Activated CD4-positive, alpha-beta T cell treated with anti-CD3 and anti-CD28 coated beads, Interleukin-2, Interleukin-4, amounts not matched to agents 100 ng/mL and 50 ng/mL, durations not matched to agents 16 hours and 8 hours (primary cell): ENCODE data around the gene TM6SF1.
"Not testable (repeated sequence)": the region's sequence is repeated elsewhere in the genome, so short reads cannot be mapped to it uniquely, and the experiment has no call there.

ENCODE experiments used
- DNase-seq: peaks from one replicate; pipeline ENCODE4 v3.0.0-alpha.2; 2020; ENCODE audit warnings: low spot score

Gene TM6SF1

GRCh38 chr15:83088876-83089275 is 18.6 kb upstream of the TM6SF1 start:
- no peak for DNase-seq

DNA sequence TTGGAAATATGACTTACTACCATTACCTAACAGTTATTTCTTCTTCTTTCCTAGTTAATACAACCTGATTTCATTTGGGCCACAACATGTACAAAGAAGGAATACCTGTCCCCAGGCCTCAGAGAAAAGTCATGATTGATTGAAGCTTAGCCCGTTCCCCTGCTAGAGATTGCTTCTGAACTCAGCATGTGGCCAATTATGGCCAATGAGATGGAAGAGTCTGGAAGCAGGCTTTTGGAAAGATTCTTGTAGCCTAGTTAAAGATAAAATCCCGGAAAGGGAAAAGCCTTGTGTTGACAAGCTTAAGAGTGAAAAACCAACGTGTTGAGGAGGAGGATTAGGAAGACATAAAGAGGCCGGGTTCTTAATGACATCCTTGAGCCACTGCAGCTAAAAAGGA is 17.0 kb upstream of the TM6SF1 start:
- DNase-seq, result no peak

DNA sequence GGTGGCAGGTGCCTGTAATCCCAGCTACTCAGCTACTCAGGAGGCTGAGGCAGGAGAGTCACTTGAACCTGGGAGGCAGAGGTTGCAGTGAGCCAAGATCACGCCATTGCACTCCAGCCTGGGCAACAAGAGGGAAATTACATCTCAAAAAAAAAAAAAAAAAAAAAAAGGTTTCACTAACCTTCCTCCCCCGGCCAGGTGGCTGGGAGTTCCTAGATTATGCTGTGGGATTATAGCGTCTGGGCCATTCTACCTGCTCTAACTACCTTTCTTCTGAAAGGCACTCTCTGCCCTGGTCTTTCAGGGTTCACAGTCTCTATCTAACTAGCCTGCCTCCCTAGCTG is 15.5 kb upstream of the TM6SF1 start:
- not testable (repeated sequence) for DNase-seq

- no peak for DNase-seq
Observed at GRCh38 chr15:83092309-83092976, 15.0 kb upstream of the TM6SF1 start.

DNA sequence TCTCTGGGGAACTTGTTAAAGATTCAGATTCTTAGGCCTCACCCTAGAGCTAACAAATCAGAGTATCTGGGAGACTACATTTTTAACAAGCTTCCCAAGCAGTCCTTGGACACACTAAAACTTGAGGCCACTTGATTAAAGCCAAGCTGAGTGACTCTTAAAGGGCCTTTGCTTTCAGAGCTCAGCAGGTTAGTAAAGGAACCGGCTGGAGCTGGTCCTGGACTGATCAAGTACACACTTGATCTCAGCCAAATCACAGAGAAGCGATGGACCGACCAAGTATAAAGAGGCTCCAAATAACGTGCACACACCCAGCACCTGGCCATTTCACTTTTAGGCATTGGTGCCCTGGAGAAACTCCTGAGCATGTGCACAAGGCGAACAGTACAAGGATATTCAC is 12.9 kb upstream of the TM6SF1 start:
- DNase-seq, result no peak

GRCh38 chr15:83098079-83098478 is 9.4 kb upstream of the TM6SF1 start:
- DNase-seq, result no peak

- DNase-seq, result no peak
Observed at GRCh38 chr15:83099290-83099689, 8.2 kb upstream of the TM6SF1 start.

GRCh38 chr15:83100097-83100646 is 7.3 kb upstream of the TM6SF1 start:
- DNase-seq, result no peak

GRCh38 chr15:83102346-83102745 is 5.1 kb upstream of the TM6SF1 start:
- DNase-seq, result no peak

DNA sequence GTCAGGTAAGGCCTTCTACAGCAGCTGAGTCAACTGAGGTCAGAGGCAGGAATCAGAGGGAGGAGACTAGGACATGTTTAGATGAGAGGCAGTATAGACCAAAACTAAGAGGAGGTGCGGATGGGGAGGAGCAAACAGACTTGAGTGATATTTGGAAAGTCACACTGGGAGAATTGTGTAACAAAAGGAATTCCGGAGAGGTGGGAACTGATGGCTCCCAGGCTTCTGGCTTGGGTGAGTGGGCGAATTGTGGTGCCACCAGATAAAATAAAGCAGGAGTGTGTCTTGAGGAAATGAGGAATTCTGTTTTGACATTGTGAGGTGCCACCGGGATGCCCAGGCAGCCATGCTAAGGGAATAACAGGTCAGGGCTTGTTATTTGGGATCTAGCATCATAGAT is 3.3 kb upstream of the TM6SF1 start:
- no peak for DNase-seq

- DNase-seq, result no peak
Observed at GRCh38 chr15:83105440-83105839, 2.0 kb upstream of the TM6SF1 start.

DNA sequence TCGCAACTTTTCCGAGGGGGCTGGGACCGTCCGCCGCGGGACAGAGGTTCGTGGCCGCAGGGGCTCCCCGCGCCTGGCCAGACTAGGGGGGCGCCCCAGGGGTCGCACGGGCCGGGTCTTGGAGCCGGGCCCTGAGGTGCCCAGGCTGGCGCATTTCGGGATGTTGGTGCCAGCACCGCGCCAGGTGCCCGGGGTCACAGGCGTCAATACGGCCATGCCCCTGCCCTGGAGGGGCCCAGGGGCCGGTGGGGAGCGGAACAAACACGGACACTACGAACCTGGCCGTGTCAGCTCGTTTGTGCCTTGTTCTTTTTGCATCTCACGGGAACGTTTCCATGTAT is 366 bp downstream of the TM6SF1 start:
- no peak for DNase-seq

- DNase-seq, result peak; percentile 38
Observed at GRCh38 chr15:83108266-83109219, 1.1 kb downstream of the TM6SF1 start.

DNA sequence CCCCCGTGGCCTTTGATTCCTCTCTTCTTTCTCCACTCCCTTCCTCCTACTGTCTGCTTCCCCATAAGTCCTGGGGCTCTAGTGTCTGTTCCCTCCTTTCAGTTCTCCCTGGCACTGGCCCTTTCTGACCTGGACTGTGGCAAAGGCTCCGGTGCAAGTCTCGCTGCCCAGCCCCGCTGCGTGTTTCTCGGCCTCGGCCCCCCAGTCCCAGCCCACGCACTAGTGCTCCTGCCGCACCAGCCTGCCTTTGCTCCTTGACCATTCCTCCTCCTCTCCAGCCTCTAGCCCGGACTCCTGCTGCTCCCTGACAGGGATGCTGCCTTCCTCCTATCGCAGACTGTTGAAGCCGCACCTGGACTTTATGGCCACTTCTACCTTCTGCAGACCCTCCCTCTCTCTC is 2.1 kb downstream of the TM6SF1 start:
- DNase-seq, result no peak

GRCh38 chr15:83110381-83110780 is 2.9 kb downstream of the TM6SF1 start:
- DNase-seq, result no peak

GRCh38 chr15:83111149-83111548 is 3.7 kb downstream of the TM6SF1 start:
- DNase-seq, result no peak

- no peak for DNase-seq
Observed at GRCh38 chr15:83112233-83112955, 4.9 kb downstream of the TM6SF1 start.

DNA sequence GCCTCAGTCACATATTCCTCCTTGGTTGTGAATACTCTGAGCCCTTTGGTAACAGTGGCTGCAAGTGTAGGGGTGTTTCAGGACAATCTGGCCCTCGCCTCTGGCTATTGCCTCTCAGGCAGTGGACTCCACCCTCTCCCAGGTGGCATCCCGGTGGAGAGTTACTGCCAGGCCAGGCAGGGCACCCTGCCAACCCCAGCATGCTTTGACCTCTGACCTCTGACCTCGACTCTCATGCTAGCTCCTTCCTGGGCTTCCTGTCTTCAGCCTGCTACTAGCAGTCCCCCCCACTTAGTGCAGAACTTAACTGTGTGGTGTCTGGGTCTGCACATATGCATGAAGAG is 5.5 kb downstream of the TM6SF1 start:
- DNase-seq, result no peak

GRCh38 chr15:83113881-83114674 is 6.6 kb downstream of the TM6SF1 start:
- no peak for DNase-seq

- no peak for DNase-seq
Observed at GRCh38 chr15:83114856-83115255, 7.4 kb downstream of the TM6SF1 start.

DNA sequence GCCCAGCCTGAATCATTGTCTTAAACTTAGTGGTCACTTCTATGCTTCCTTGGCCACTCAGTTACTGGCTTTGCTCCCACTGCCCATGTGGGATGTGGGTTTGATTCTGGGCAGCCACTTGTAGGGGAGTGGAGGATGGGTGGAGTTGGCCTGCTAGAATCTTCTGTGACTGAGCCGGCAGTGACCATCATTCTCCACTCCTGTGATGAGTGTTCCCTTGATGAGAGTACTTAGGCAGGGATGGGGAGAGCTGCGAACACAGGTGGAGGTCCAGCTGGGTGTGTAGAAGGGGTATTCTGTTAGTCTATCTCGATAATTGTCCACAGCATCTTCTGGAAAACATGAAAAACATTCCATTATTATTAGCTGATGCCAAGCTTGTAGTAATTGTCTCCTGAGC is 8.0 kb downstream of the TM6SF1 start:
- DNase-seq, result no peak
